ENCODE data around the gene COL7A1. TPM values are rescaled to one million over a fixed set of nuclear protein-coding genes. Genes with fewer than 3 reads are reported as not detected.

COL7A1 gene
- total and polyA plus RNA-seq, 2 donors from 2014 or later = 13.1 to 14.4 TPM

DNA sequence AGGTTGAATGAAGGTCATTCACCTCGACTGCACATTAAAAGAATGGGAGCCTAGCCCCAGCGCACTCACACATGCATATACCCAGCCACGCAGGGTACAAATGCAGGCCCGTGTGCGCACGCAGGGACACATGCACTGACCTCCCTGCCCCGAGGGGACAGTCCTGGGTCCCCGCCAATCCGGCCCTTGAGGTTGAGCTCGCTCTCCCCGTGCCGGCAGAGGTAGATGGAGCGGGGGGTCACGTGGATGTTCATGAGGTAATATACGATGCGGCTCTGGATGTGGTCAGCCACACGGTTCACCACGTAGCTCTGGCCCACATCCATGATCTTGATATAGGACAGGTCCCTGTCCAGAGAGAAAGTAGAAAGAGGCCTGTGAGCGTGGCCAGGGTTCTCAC, 59.0 kb downstream of the COL7A1 start:
- Histone ChIP-seq H3K9ac (ENCODE audit: low read length in 3 of 3) (no peak overlapping the region), H3K4me3 (ENCODE audit: low read length in 3 of 3) (no peak overlapping the region), H3K27ac (ENCODE audit: low read depth in 2 of 2, low read length in 2 of 2) (no peak overlapping the region), H3K36me3 (ENCODE audit: control insufficient read depth in 2 of 3, insufficient read depth in 3 of 3, low read length in 3 of 3) (peaks cover 0 to 3% (median 0%) of the 10 kb centered on the region in 3 donors), H3K9me3 (ENCODE audit: control insufficient read depth in 2 of 3, insufficient read depth in 1 of 3, low read length in 3 of 3) (no peaks in the 10 kb centered on the region), H3K27me3 (ENCODE audit: control insufficient read depth, insufficient read depth, low read length) (no peaks in the 10 kb centered on the region), H3K4me1 (ENCODE audit: control insufficient read depth in 2 of 3, insufficient read depth in 2 of 3, low read depth in 1 of 3, low read length in 3 of 3) (no peaks in the 10 kb centered on the region)
- TF ChIP-seq, protein P1, sequence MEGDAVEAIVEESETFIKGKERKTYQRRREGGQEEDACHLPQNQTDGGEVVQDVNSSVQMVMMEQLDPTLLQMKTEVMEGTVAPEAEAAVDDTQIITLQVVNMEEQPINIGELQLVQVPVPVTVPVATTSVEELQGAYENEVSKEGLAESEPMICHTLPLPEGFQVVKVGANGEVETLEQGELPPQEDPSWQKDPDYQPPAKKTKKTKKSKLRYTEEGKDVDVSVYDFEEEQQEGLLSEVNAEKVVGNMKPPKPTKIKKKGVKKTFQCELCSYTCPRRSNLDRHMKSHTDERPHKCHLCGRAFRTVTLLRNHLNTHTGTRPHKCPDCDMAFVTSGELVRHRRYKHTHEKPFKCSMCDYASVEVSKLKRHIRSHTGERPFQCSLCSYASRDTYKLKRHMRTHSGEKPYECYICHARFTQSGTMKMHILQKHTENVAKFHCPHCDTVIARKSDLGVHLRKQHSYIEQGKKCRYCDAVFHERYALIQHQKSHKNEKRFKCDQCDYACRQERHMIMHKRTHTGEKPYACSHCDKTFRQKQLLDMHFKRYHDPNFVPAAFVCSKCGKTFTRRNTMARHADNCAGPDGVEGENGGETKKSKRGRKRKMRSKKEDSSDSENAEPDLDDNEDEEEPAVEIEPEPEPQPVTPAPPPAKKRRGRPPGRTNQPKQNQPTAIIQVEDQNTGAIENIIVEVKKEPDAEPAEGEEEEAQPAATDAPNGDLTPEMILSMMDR (IDR thresholded peaks at IDR 0.05; ENCODE audit: borderline replicate concordance, extremely low read depth, insufficient read depth) = no peak
- FAIRE-seq (no peak), DNase-seq (no peak)
- intact Hi-C loops (cut with DNase I) = no loop called here

DNA sequence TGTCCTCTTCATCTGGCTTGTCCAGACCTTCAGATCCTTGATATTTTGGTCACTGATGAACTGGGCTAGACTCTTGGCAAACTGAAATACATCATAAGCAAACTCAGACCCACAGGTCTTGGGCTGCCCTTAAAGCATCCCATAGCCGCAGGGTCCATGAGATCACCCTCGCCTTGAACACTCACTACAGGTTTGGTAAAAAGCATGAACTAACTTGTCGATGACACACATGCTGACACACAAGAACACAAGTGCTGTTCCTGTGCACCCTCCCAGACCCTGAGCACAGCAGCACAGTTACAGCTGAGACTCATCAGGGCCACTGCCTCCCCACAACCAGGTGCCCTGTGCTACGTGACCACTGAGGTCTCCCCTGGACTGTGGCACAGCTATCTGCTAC, 59.6 kb downstream of the COL7A1 start:
- TF ChIP-seq, protein P1 (IDR thresholded peaks at IDR 0.05; ENCODE audit: borderline replicate concordance, extremely low read depth, insufficient read depth) = no peak
- Histone ChIP-seq H3K4me3 (ENCODE audit: low read length in 3 of 3) (no peak overlapping the region), H3K36me3 (ENCODE audit: control insufficient read depth in 2 of 3, insufficient read depth in 3 of 3, low read length in 3 of 3) (peaks cover 0 to 3% (median 0%) of the 10 kb centered on the region in 3 donors), H3K9me3 (ENCODE audit: control insufficient read depth in 2 of 3, insufficient read depth in 1 of 3, low read length in 3 of 3) (no peaks in the 10 kb centered on the region), H3K27ac (ENCODE audit: low read depth in 2 of 2, low read length in 2 of 2) (no peak overlapping the region), H3K9ac (ENCODE audit: low read length in 3 of 3) (no peak overlapping the region), H3K4me1 (ENCODE audit: control insufficient read depth in 2 of 3, insufficient read depth in 2 of 3, low read depth in 1 of 3, low read length in 3 of 3) (no peaks in the 10 kb centered on the region), H3K27me3 (ENCODE audit: control insufficient read depth, insufficient read depth, low read length) (no peaks in the 10 kb centered on the region)
- intact Hi-C loops (cut with DNase I) = no loop called here
- no peak for FAIRE-seq
- DNase-seq = no peak

DNA sequence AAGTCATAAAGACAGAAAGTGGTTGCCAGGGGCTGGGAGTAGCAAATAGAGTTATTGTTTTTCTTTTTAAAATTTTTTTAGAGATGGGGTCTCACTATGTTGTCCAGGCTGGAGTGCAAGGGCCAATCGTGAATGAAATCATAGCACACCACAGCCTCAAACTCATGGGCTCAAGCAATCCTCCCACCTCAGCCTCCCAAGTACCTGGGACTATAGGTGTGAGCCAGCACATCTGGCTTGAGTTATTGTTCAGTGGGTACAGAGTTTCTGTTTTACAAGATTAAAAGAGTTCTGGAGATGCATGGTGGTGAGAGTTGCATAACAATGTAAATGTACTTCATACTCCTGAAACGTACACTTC, 62.2 kb downstream of the COL7A1 start:
- Histone ChIP-seq H3K27me3 (ENCODE audit: control insufficient read depth, insufficient read depth, low read length) (no peaks in the 10 kb centered on the region), H3K27ac (ENCODE audit: low read depth in 2 of 2, low read length in 2 of 2) (no peak overlapping the region), H3K4me3 (ENCODE audit: low read length in 3 of 3) (no peak overlapping the region), H3K9ac (ENCODE audit: low read length in 3 of 3) (no peak overlapping the region), H3K9me3 (ENCODE audit: control insufficient read depth in 2 of 3, insufficient read depth in 1 of 3, low read length in 3 of 3) (no peaks in the 10 kb centered on the region), H3K4me1 (ENCODE audit: control insufficient read depth in 2 of 3, insufficient read depth in 2 of 3, low read depth in 1 of 3, low read length in 3 of 3) (no peaks in the 10 kb centered on the region), H3K36me3 (ENCODE audit: control insufficient read depth in 2 of 3, insufficient read depth in 3 of 3, low read length in 3 of 3) (peaks cover 0 to 3% (median 0%) of the 10 kb centered on the region in 3 donors)
- DNase-seq = no peak
- TF ChIP-seq, protein P1 (IDR thresholded peaks at IDR 0.05; ENCODE audit: borderline replicate concordance, extremely low read depth, insufficient read depth) = no peak
- intact Hi-C loops (cut with DNase I) = no loop called here
- FAIRE-seq = no peak
